Hematopoietic multipotent progenitor cell treated with erythropoietin and hydrocortisone succinate and interleukin-3 and kit ligand, for 15 days (in vitro differentiated cells): Measurements from ENCODE around the gene BICDL1.
A peak's percentile ranks its signal among the peaks of the same experiment; 100 is the strongest.

ENCODE experiments used
- DNase-seq: peaks from one replicate; pipeline ENCODE4 v3.0.0-alpha.2; 2015; ENCODE audit warnings: low spot score

Gene BICDL1

DNA sequence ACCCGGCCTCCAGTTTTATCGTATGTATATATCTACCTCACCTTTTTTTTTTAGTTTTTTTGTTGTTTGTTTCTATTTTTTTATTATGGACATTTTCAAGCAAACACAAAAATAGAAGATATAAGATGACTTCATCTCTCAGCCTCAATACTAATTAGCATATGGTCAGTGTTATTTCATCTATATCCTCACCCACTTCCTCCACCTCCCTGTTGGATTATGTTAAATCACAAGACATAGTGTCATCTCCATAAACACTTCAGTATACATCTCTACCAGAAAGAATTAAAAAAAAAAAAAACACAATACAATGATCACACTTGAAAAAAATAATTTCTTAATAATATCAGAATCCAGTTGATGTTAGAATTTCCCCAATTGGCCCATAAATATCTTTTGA, 92.6 kb downstream of the BICDL1 start:
- no peak for DNase-seq

DNA sequence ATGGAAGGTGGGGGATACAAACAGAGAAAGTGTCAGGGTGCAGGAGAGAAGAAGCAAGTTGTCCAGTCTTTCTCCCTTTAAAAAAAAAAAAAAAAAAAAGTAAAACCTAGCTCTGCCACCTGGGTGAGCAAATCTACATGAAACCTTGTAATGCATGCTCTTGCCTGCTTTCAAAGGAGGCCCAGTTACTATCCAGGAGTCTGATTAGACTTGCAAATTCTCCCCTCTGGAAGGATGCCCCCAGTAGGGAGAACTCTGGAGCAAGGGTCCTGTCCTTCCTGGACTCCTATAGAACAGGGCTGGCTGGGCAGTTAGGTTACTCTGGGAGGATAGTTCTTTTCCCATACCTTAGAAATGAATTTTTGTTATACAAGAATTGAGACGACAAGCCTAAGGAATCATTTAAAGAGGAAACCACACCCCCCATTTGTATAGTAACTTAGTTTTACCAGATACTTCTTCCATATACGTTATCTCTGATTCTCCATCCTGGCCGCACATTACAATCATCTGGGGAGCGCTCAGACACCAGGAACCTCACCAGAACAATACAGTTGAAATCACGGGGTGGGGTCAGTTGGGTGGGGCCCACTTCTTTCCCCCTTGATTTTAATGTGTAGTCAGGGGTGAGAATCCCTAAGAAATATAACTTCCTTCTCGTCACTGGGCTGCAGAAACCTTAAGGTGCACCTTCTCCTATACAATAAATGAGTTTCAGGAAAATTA, 97.0 kb downstream of the BICDL1 start:
- no peak for DNase-seq

DNA sequence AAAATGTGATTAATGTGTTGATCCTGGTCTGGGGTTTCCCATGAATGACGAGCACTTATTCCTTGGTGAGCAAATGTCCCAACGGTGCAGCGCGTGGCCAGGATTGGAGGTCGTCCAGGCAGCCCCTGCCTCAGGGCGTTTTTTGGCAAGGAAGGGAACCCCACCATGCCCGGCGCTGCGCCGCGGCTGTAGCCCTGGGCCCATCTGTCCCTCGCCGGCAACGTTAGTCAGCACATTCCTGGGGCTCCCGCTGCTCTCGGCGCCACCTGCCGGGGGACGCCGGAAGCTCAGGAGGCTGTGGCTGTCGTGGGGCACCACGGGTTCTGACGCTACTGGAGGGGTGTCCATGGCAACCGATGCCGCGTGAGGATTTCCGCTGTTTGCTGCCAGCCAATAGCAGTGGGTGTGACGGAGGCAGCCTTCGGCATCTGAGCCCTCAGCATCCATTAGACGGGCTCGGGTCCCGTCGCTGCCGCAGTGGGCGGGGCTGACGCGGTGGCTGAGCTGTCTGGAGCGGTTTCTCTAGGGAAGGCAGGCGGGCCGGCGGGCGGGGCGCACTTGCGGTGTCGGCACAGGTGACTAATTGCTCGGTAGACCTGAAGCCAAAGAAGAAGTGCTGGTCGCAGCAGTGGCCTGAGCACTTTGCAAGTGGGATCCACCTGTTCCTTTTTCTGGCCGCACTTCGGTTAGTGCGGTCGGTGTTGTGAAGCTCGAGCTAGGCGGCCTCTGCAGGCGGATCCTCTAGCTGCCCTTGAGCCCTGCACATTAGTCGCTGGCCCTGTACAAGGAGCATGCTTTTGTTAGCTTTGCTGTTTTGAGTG, 98.0 kb downstream of the BICDL1 start:
- peak; percentile 95 for DNase-seq

DNA sequence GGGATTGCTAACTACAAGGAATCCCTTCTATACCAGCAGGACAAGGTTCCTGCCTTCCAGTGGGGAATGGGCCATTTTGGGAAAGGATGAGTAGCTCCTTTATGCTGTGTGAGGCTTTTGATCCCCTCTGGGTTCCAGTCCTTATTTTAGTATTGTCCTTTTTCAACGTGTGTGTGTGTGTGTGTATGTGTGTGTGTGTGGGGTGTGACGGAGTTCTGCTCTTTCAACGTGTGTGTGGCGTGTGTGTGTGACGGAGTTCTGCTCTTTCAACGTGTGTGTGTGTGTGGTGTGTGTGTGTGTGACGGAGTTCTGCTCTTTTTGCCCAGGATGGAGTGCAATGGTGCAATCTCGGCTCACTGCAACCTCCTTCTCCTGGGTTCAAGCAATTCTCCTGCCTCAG, 100.1 kb downstream of the BICDL1 start:
- DNase-seq: no peak

DNA sequence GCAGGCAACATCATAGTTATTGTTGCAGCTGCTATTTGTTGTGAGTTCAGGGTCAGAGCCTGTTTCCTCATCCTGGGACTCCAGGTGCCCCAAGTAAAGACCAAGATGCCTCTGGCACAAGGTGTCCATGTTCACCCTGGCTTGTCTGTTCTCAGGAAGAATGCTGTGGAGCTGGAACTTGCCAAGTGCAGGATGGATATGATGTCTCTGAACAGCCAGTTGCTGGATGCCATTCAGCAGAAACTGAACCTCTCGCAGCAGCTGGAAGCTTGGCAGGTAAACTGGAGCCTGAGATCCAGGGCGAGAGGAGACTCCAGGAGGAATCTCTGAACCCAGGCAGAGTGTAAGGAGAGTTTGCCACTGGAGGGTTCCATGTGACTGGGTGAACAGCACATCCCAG, 100.8 kb downstream of the BICDL1 start:
- no peak for DNase-seq

DNA sequence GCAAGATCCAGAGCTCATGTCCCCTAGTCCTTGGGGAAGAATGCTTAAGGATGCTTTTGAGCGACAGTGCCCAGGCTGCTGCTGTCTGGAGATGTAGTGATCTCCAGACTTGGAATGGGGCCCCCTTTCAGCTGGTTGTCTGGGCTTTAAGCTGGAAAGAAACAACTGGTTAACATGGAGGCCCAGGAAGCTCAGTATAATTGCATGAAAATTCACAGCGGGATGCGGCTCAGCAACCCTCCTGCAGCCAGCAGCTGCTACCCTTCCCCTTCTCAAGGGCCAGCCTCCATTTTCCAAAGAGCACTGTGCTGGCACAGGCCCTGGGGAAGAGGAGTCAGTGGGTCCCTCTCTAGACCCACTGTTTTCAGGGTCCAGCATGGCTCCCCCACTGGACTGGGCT, 101.2 kb downstream of the BICDL1 start:
- no peak for DNase-seq

DNA sequence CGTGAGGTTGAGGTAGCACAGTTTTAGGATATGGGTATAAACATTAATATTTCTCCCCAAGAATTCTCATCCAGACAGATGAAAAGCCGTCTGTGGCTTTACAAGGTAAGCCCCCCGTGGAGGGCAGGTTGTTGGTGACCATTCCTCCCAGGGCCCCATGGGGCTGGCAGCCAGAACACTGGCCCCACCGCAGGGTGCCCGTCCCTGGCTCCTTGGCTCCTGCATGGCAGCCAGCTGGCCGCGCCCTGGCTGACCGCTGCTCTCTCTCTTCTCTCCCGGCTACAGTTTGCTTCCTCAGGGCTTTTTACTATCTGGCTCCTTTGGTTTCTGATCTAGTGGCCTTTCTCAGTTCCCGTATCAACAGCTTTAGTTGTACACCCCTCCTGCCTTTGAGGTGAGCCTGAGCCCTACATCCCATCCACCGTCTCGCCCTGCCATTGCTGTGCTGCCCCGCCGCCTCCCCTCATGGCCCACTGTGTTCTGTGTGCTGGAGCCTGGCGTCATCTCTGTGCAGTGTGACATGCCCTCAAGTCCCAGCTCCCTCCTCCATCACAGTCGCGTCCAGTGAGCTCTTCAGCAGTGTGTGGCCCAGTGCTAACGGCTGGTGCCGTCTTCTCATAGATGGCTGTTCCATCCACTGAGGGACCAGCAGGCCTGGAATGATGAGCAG, 101.7 kb downstream of the BICDL1 start:
- DNase-seq: no peak

DNA sequence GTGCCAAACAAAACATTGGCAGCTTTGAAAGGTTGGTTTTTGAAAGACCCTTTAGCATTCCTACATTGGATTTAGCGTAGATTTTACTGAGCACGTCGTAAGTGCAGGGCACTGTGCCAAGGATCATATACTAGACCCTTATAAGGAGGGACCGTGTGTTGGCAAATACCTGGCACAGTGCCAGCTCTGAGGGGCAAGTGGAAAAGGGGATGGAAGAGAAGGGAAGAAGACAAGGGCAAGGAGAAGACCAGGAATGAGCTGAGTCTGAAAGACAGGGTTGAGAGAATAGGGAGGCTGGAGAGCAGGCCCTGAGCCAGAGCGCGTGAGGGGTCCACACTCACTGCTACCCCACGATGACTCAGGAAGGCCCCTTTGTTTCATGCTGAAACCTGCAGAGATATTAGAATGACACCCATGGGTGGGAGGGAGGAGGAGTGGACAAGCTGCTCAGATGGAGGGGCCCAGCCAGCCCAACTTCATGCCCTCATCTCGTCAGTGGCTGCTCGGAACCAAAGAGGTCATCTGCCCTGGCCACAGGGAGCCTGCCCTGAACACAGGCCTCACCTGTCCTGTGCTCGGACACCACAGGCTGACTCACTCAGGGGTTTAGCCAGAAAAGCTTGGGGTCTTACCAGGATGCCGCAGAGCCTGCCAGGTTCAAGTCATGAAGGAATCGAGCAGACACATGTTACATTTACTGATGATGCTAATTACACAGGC, 102.5 kb downstream of the BICDL1 start:
- DNase-seq: no peak

DNA sequence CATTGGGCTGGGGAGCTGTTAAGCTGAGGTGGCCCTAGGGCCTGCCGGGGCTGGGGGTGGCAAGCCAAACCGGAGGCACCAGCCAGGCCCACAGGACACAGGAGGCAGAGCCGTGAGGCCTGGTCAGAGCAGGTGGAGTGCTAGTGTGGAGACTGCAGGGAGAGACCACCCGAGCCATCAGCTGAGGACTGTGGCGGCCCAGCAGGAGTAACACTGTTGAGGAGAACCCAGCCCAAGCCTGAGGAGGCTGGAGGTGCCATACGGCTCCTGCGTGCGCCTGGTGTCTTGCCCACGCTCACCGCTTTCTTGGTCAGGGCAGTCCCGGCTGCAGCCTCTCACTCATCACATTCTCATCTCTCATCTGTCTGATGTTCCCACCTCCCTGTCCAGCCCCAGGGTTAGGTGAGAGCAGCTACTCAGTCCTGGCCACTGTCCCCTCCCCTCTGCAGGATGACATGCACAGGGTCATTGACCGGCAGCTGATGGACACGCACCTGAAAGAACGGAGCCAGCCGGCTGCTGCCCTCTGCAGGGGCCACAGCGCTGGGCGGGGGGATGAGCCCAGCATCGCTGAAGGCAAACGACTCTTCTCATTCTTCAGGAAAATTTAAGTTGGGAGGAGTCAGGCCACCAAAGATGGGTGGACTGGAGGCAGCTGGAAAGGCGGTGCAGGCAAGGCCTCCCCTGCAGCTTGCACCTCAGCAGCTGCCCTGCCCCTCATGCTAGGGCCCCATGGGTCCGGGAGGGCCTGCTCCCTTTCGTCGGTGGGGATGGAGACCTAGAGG, 103.7 kb downstream of the BICDL1 start:
- no peak for DNase-seq

DNA sequence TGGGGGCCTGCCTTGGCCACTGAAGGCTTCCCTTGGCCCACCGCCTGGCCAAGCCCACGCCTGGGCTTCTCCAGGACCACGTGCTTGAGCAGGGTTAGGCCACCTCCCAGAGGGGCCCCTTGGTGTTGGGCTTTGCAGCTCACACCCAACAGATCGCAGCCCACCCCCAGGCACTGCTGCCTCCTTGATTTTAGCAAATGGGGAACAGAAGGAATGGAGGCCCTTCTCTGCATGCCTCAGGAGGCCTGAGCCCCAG, 104.2 kb downstream of the BICDL1 start:
- no peak for DNase-seq

DNA sequence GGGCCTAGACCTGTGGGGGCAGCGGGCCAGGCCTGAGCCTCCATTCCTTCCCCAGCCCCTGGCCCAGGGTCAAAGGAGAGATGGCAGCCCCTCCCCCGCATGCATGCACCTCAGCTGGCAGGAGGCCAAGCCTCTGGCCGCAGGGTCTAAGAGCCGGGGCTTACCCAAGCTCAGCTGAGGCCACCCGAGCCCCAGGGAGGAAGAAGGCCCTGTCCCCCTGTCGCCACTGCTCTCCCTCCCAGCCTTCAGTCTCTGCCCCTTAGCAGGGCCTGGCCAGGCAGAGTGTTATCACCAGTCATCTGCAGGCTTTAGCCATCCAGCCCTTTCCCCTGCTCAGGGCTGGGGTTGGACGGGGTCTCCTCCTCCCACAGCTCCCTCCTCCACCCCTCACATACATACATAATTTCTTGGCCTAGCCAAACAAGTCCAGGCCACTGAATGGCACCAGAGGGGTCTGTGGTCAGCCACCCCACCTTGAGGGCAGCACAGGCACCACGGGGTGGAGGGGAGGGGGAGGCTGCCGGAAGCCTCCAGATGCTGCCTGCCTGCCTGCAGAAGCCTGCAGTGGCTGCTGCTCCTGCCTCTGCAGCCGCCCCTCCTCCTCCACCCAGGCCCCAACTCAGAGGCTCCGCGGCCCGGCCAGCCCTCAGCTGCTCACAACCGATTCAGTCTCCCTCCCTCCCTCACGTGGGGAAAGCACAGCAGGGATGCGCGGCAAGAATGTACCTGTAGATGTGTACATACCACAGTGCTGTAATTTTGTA, 104.7 kb downstream of the BICDL1 start:
- no peak for DNase-seq

DNA sequence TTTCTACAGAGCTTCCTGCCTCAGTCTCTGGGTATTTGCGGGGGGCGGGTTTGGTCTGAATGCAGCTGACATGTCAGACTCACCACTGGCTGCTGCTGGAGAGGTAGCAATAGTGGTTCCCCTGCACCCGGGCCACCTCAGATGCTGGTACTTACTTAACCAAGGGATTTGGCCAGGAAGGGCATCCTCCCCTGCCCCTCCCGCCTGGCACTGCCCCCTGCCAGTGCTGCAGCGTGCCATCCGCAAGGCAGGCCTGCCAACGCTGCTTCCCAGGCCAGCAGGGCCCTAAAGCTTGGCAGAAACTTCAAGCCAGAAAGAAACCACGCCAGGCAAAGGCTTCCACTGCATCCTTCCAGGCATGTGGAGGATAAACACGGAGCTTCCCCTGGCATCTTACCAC, 105.4 kb downstream of the BICDL1 start:
- DNase-seq: no peak

DNA sequence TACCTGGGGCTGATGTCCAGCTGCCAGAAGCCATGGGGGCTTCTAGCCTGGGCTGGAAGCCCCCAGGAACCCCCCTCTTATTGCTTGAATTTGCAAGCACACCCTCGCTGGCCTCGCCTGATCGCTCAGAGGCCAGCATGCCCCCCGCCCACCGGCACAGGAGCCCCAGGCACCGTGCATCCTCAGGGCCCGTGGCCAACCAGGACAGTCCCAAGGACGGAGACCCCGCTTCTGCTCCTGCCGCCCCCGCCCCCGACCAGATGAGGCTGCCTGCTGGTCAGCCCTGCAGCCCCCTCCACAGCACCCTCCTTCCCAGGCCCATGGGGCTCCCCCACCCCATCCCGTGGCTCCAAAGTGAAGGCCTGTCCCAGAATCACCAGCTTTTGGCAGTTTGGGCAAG, 106.3 kb downstream of the BICDL1 start:
- DNase-seq: no peak

DNA sequence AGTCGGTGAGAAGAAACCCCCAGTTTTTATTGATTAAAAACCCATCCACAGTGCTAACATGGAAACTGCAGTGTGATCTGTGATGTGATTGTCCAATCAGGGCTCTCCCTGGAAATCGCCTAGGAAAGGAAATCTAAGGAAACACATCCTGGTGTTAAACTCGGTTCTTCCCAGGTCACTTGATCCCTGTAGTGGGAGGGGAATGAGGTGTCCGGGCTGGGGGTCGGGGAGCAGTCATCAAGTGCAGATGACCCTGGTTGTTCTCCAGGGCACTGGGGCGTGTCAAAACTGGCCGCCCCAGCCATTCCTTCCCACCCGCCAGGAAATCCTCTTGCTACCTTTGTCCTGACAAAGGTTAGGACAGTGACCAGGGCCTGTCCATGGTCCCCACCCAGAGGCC, 106.7 kb downstream of the BICDL1 start:
- no peak for DNase-seq

DNA sequence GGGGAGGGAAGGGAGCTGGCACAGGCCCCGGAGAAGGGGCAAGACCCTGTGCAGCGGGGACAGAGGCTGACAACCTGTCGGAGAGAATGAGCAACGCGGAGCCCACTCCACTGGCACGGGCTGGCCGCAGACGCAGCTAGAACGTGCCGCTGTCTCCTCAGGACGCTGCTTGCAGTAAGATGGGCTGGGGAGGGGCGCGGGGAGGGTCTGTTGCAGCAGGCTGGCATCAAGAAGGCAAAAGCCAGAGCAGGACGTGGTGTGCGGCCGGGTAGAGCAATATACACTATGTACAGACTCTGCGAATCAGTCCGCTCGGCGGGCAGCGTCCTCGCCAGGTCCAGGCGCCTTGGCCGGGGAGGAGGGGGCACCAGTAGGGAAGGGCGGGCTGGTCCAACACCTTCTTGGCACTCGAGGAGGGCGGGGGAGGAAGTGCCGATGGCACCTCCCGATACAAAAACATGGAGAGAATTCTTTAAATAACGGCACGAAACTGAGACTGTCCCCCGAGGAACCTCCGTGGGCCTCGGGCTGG, 107.7 kb downstream of the BICDL1 start:
- DNase-seq: no peak

DNA sequence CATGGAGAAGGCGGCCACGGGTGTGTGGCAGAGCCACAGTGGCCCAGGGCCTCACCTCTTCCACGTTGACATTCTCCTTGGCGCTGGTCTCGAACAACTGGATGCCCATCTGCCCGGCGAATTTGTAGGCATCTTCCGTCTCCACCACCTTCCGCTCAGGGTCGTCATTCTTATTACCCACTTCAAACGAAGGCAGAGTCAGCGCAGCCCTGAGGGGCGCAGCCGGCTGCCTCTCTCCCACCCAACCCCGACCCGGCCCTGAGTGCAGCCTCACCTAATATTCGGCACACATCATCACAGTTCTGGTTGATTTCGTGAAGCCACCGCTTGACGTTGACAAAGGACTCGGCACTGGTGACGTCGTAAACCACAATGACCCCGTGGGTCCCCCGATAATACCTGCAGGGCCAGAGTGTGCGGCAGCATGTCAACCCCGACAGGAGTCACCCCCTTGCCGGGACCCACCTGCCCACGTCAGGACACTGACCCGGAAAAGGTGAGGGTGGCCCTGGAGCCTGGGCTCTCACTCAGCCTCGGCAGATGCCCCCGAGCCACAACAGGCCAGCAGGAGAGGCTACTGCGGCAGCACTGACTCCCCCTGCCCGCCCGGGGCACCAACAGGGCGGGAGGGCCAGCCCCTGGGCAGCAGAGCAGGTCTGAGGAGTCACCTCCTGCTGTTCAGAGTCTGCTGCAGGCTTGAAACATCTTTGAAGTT, 109.9 kb downstream of the BICDL1 start:
- DNase-seq: no peak

DNA sequence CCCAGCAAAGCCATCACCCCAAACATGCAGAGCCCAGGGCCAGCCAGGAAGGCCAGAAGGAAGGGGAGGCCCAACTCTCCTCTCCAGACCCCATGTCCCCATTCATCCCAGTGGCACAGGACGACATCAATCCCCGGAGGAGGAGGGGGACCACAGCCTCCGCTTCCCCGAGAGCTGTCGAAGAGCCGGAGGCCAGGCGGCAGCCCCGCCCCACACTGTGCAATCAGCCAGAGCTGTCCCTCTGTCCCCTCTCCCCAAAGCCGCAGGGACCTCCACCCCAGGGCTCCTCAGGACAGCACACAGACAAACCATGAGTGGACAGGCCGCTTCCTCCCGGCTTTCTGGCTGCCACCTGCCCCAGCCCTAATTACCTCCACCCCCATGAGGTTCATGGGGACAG, 110.7 kb downstream of the BICDL1 start:
- DNase-seq: no peak

DNA sequence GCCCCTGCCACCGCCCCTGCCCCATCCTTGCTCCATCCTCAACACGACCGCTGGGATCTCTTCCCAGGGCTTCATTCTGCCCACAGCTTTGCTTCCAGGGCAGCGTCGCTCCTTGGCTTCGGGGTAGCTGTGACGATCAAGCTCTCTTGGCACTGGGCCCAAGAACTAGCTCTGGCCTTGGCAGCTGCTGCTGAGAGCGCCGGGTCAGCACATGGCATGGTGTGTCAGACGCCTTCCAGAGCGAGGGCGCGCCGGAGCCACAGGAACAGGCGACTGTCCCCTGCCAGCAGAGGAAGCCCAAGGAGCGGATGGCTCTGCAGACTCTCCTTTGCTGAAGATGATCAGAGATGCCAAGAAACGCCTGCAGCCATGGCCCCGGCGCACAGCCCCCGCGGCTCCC, 111.6 kb downstream of the BICDL1 start:
- no peak for DNase-seq

DNA sequence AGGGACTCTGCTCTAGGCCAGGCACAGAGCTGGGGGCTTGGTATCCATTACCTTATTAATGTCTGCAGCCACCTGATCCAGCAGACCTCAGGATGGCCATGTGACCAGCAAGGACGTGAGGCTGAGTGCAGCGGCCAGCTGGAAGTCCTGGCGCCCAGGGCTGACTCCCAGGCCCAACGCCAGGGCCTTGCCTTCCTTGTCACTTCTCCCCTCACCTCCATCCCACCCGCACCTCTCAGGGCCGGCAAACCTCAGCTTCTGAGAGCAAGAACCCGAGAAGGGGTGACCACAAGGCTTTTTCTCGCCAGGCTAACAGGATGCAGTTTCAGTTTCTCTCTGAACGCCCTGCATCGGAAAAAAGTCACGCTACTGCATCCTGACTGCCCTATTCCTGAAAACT, 112.1 kb downstream of the BICDL1 start:
- DNase-seq: no peak

DNA sequence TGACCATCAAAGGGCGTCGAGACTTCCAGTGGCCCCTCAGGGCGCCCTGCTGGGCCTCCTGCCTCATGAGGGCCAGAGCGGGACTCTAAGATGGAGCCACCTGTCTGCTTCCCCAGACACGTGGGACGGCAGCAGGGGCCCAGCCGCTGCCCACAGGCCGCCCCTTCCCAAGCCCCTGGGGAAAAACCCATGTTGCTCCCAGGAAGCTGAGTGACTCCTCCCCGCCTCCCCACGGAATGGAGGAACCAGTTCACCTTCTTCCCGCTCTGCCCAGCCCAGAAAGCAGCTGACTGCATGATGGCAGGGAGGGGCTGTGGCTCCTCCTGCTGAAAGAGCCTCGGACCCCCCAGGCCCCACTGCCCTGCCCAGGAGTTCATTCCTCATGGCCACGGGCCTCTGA, 112.6 kb downstream of the BICDL1 start:
- no peak for DNase-seq
